Esophagus squamous epithelium (tissue), 4 donors: ENCODE results near the gene DUSP9.

Source experiments
- POLR2A ChIP-seq, 4 donors: fragments of 450-650 bp; IDR thresholded peaks; one replicate each; pipeline ENCODE4 v1.6.1; 2017; ENCODE audit warnings: antibody characterized with exemption in 4 of 4, mild to moderate bottlenecking in 4 of 4, moderate library complexity in 3 of 4
- TF ChIP-seq, protein P1 (sequence below), 6 experiments: fragments of 450-650 bp in 4 of 6; fragments of 200-600 bp in 2 of 6; sonication (generic) in 2 of 6; IDR thresholded peaks; one replicate each; pipeline ENCODE4 v1.5.1; 2016 to 2019; ENCODE audit warnings: antibody characterized with exemption in 6 of 6, mild to moderate bottlenecking in 4 of 6, moderate library complexity in 4 of 6

DNA sequence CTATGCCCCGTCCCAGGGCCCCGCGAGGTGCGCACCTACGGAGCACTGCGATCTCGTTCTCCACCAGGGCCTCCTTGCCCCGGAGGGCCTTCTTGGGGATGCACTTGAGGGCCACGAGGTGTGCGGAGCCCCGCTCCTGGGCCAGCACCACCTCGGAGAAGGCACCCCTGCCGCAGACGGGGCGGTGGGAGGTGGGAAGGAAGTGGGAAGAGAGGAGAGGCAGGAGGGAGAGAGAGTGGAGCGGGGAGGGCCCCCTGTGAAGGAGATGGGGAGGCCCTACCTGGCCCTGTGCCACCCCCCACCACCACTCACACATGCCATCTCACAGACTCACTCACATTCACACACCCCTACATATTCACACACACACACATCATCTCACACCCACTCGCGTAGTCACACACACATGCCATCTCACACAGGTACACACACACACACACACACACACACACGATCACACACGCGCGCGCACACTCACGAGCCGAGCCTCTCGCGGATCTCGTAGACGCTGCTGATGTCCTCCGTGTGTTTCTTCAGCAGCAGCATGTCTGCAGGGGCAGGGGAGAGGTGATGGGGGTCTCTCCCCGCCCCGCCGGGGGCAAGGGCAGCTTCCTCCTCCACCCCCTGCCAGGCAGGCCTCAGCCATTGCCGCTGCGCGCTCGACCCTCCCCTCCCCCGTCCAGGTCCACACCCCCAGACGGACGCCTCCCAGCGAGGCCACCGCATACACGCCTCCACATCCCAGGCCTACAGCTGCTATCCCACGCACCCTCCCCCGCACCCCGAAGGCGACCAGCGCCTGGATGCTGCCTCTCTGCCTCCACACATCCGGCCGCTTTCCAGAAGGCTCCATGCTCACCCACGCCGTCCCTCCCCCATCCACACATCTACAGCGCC is 25.8 kb downstream of the DUSP9 start:
- TF ChIP-seq, protein P1, sequence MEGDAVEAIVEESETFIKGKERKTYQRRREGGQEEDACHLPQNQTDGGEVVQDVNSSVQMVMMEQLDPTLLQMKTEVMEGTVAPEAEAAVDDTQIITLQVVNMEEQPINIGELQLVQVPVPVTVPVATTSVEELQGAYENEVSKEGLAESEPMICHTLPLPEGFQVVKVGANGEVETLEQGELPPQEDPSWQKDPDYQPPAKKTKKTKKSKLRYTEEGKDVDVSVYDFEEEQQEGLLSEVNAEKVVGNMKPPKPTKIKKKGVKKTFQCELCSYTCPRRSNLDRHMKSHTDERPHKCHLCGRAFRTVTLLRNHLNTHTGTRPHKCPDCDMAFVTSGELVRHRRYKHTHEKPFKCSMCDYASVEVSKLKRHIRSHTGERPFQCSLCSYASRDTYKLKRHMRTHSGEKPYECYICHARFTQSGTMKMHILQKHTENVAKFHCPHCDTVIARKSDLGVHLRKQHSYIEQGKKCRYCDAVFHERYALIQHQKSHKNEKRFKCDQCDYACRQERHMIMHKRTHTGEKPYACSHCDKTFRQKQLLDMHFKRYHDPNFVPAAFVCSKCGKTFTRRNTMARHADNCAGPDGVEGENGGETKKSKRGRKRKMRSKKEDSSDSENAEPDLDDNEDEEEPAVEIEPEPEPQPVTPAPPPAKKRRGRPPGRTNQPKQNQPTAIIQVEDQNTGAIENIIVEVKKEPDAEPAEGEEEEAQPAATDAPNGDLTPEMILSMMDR (IDR thresholded peaks at IDR 0.05), result no peak
- no peak for TF ChIP-seq POLR2A (IDR thresholded peaks at IDR 0.05)
